AG04449 (cell line): ENCODE results near the gene PEBP1.
A peak's percentile ranks its signal among the peaks of the same experiment; 100 is the strongest.

ENCODE experiments used
- CTCF ChIA-PET: fragments of 350-600 bp; formaldehyde crosslinking; extraction: SDS; loops from one replicate; lab custom pipeline; 2021; ENCODE audit warnings: antibody characterized with exemption; lab: Yijun Ruan, JAX
- POLR2A ChIA-PET: fragments of 400-600, 350-600 bp; formaldehyde crosslinking; extraction: SDS; loops from one replicate; lab custom pipeline; 2020; ENCODE audit warnings: antibody characterized with exemption, inconsistent platforms; lab: Yijun Ruan, JAX
- DNase-seq: peaks from one replicate; pipeline ENCODE4 v3.0.0-alpha.2; 2010; ENCODE audit warnings: low read depth, low spot score
- H3K4me3 ChIP-seq: 2 replicates; pipeline ENCODE4 v1.5.1; 2011; ENCODE audit warnings: low read depth, mild to moderate bottlenecking, control low read depth, low read length
- CTCF ChIP-seq: IDR thresholded peaks from one replicate; pipeline ENCODE4 v1.5.1; 2011; ENCODE audit warnings: mild to moderate bottlenecking, moderate library complexity, low read length, control low read depth, inconsistent platforms; ENCODE audit not compliant: insufficient read depth; ENCODE audit errors: missing control alignments

Gene PEBP1

GRCh38 chr12:118151755-118152154 lies 15.8 kb downstream of the PEBP1 start:
- ChIA-PET CTCF (interaction anchor here (0.7 to 1.7 kb wide), 3 partner anchors 14 to 225 kb away, joined by 3 to 4 read pairs (median 3); partner anchors contain the start of gene SUDS3), POLR2A (interaction anchor here (0.5 to 0.9 kb wide), 2 partner anchors 16 to 59 kb away, joined by 3 read pairs; partner anchors contain the start of gene PEBP1)
- TF ChIP-seq CTCF: no peak
- DNase-seq: no peak
- H3K4me3 ChIP-seq: no peak overlapping the region

- no peak for TF ChIP-seq CTCF
- ChIA-PET CTCF (interaction anchor here (1.1 to 6.8 kb wide), 3 partner anchors 20 to 218 kb away, joined by 3 to 112 read pairs (median 5); partner anchors contain the start of gene SUDS3), POLR2A (no interaction called here)
- DNase-seq: no peak
- no peak overlapping the region for H3K4me3 ChIP-seq
Observed at GRCh38 chr12:118160536-118160935, 24.6 kb downstream of the PEBP1 start.

- H3K4me3 ChIP-seq: no peak overlapping the region
- no peak for DNase-seq
- POLR2A ChIA-PET: no interaction called here
- TF ChIP-seq CTCF: peak; percentile 45
- CTCF ChIA-PET: interaction anchor here (0.5 to 6.9 kb wide), 17 partner anchors 10 to 1380 kb away, joined by 3 to 112 read pairs (median 4); partner anchors contain the start of genes PEBP1, SUDS3 and TAOK3
Observed at GRCh38 chr12:118164798-118165486, 29.0 kb downstream of the PEBP1 start.

GRCh38 chr12:118166946-118167345 lies 31.0 kb downstream of the PEBP1 start:
- no peak for TF ChIP-seq CTCF
- CTCF ChIA-PET: interaction anchor here (0.7 to 6.9 kb wide), 9 partner anchors 9 to 238 kb away, joined by 3 to 112 read pairs (median 7); partner anchors contain the start of genes PEBP1, SUDS3 and TAOK3
- POLR2A ChIA-PET: no interaction called here
- DNase-seq: no peak
- no peak overlapping the region for H3K4me3 ChIP-seq

GRCh38 chr12:118175823-118176447 lies 40.0 kb downstream of the PEBP1 start:
- no peak overlapping the region for H3K4me3 ChIP-seq
- TF ChIP-seq CTCF: no peak
- no peak for DNase-seq
- ChIA-PET POLR2A (interaction anchor here (0.7 kb wide), 1 partner anchor 1006 kb away, joined by 3 read pairs; no protein-coding TSS in a partner anchor), CTCF (interaction anchor here (0.9 to 14.1 kb wide), 8 partner anchors 7 to 301 kb away, joined by 3 to 589 read pairs (median 4); partner anchors contain the start of genes SUDS3 and TAOK3)

GRCh38 chr12:118183155-118183554 lies 47.2 kb downstream of the PEBP1 start:
- H3K4me3 ChIP-seq: no peak overlapping the region
- no peak for DNase-seq
- POLR2A ChIA-PET: no interaction called here
- no peak for TF ChIP-seq CTCF
- CTCF ChIA-PET: interaction anchor here (0.7 to 14.1 kb wide), 17 partner anchors 7 to 195 kb away, joined by 3 to 589 read pairs (median 14); partner anchors contain the start of genes SUDS3 and TAOK3
